IMR-90 (cell line): ENCODE data around the gene FUT6. TPM values are rescaled to one million over a fixed set of nuclear protein-coding genes. Genes with fewer than 3 reads are reported as not detected.
A peak's percentile ranks its signal among the peaks of the same experiment; 100 is the strongest.

Experiments
- ATAC-seq: fragments of 200-7000 bp; cut with Tn5 transposase; 2 replicates; pipeline ENCODE4 v1.9.1; 2020; ENCODE audit warnings: low read depth, mild to moderate bottlenecking, moderate library complexity
- BruUV-seq: library from RNA; stranded (reverse); fragments of 400-500 nt; replicated peaks from 2 replicates; lab custom pipeline; 2021; lab: Mats Ljungman, UMichigan
- CTCF ChIA-PET: fragments of 300-600 bp; formaldehyde crosslinking; extraction: SDS; loops from one replicate; lab custom pipeline; 2021; ENCODE audit warnings: antibody characterized with exemption; lab: Yijun Ruan, JAX
- POLR2A ChIA-PET: fragments of 300-600 bp; sonication (Branson Sonifier 250); formaldehyde crosslinking; loops from one replicate; lab custom pipeline; 2022; ENCODE audit warnings: antibody characterized with exemption; ENCODE audit not compliant: unreplicated experiment; lab: Charles Lee
- DNase-seq: peaks from one replicate; pipeline ENCODE4 v3.0.0; 2013
- H2AFZ ChIP-seq: replicated peaks from 2 replicates; pipeline ENCODE3; 2013; ENCODE audit warnings: low read length, mild to moderate bottlenecking; ENCODE audit not compliant: poor library complexity
- H2AK5ac ChIP-seq: 2 replicates; pipeline ENCODE4 v1.6.1; 2013; ENCODE audit warnings: low read depth, low read length, inconsistent platforms
- H2AK9ac ChIP-seq: replicated peaks from 2 replicates; pipeline ENCODE3; 2013; ENCODE audit warnings: mild to moderate bottlenecking, low read depth, low read length, moderate library complexity; ENCODE audit not compliant: poor library complexity
- H2BK120ac ChIP-seq: 2 replicates; pipeline ENCODE4 v1.6.1; 2013; ENCODE audit warnings: low read depth, low read length, inconsistent platforms
- H2BK15ac ChIP-seq: 3 replicates; pipeline ENCODE4 v1.6.1; 2013; ENCODE audit warnings: low read depth, low read length, inconsistent platforms
- H2BK20ac ChIP-seq: 2 replicates; pipeline ENCODE4 v1.6.1; 2013; ENCODE audit warnings: low read depth, mild to moderate bottlenecking, inconsistent platforms, low read length, moderate library complexity
- H2BK5ac ChIP-seq: 2 replicates; pipeline ENCODE4 v1.6.1; 2013; ENCODE audit warnings: mild to moderate bottlenecking, low read depth, low read length, inconsistent platforms; ENCODE audit not compliant: poor library complexity, severe bottlenecking
- H3K14ac ChIP-seq: replicated peaks from 2 replicates; pipeline ENCODE4 v1.6.1; 2013; ENCODE audit warnings: low read depth, low read length, inconsistent platforms
- H3K18ac ChIP-seq: 2 replicates; pipeline ENCODE4 v1.6.1; 2013; ENCODE audit warnings: low read depth, low read length, control low read depth
- H3K23ac ChIP-seq: 2 replicates; pipeline ENCODE4 v1.6.1; 2013; ENCODE audit warnings: low read depth, low read length, inconsistent platforms
- H3K27ac ChIP-seq: 2 replicates; pipeline ENCODE4 v1.5.1; 2013; ENCODE audit warnings: mild to moderate bottlenecking, control low read depth, low read length; ENCODE audit not compliant: insufficient read depth
- H3K27me3 ChIP-seq: 2 replicates; pipeline ENCODE4 v1.6.1; 2013; ENCODE audit warnings: low read length; ENCODE audit not compliant: control insufficient read depth, insufficient read depth
- H3K36me3 ChIP-seq: 2 replicates; pipeline ENCODE4 v1.6.1; 2013; ENCODE audit warnings: low read length, mixed read lengths; ENCODE audit not compliant: control insufficient read depth, insufficient read depth
- H3K4ac ChIP-seq: 2 replicates; pipeline ENCODE4 v1.6.1; 2013; ENCODE audit warnings: low read depth, low read length, inconsistent platforms
- H3K4me1 ChIP-seq: 2 replicates; pipeline ENCODE4 v1.6.1; 2013; ENCODE audit warnings: low read length, mixed read lengths; ENCODE audit not compliant: control insufficient read depth, insufficient read depth
- H3K4me2 ChIP-seq: 2 replicates; pipeline ENCODE4 v1.6.1; 2013; ENCODE audit warnings: low read depth, mild to moderate bottlenecking, control low read depth, low read length, moderate library complexity
- H3K4me3 ChIP-seq: 2 replicates; pipeline ENCODE4 v1.5.1; 2013; ENCODE audit warnings: low read depth, mild to moderate bottlenecking, control low read depth, low read length, moderate library complexity; ENCODE audit not compliant: insufficient read depth
- H3K56ac ChIP-seq: 2 replicates; pipeline ENCODE4 v1.6.1; 2013; ENCODE audit warnings: low read length, inconsistent platforms; ENCODE audit not compliant: insufficient read depth; ENCODE audit errors: extremely low read depth
- H3K79me1 ChIP-seq, 2 experiments: 2 replicates each; pipeline ENCODE4 v1.6.1; 2013; ENCODE audit warnings: low read length in 2 of 2, inconsistent platforms in 1 of 2, low read depth in 1 of 2
- H3K9ac ChIP-seq: 2 replicates; pipeline ENCODE4 v1.6.1; 2013; ENCODE audit warnings: low read depth, low read length, control low read depth
- H3K9me1 ChIP-seq: 2 replicates; pipeline ENCODE4 v1.6.1; 2013; ENCODE audit warnings: low read length, inconsistent platforms; ENCODE audit not compliant: insufficient read depth
- H3K9me3 ChIP-seq: 2 replicates; pipeline ENCODE4 v1.6.1; 2013; ENCODE audit warnings: low read length; ENCODE audit not compliant: control insufficient read depth, insufficient read depth
- H4K20me1 ChIP-seq: 2 replicates; pipeline ENCODE4 v1.6.1; 2013; ENCODE audit warnings: low read length, inconsistent platforms; ENCODE audit not compliant: insufficient read depth
- H4K5ac ChIP-seq: 2 replicates; pipeline ENCODE4 v1.6.1; 2013; ENCODE audit warnings: mild to moderate bottlenecking, low read depth, low read length, control low read depth
- H4K8ac ChIP-seq, 2 experiments: 2 replicates each; pipeline ENCODE4 v1.6.1; 2013; ENCODE audit warnings: low read depth in 2 of 2, low read length in 2 of 2, control low read depth in 1 of 2, inconsistent platforms in 1 of 2
- H4K91ac ChIP-seq: 2 replicates; pipeline ENCODE4 v1.6.1; 2013; ENCODE audit warnings: low read depth, low read length, inconsistent platforms; ENCODE audit not compliant: insufficient read depth
- BHLHE40 ChIP-seq: fragments of 150-350 bp; IDR thresholded peaks from 2 replicates; pipeline ENCODE4 v1.6.1; 2016; ENCODE audit warnings: mild to moderate bottlenecking, low read depth, low read length
- ELK1 ChIP-seq: fragments of 150-350 bp; IDR thresholded peaks from 2 replicates; pipeline ENCODE4 v1.6.1; 2016; ENCODE audit warnings: low read depth, mild to moderate bottlenecking, low read length, moderate library complexity, borderline replicate concordance
- NFE2L2 ChIP-seq: fragments of 150-350 bp; IDR thresholded peaks from 2 replicates; pipeline ENCODE4 v1.6.1; 2016; ENCODE audit warnings: low read depth, mild to moderate bottlenecking, low read length
- RFX5 ChIP-seq: IDR thresholded peaks from 2 replicates; pipeline ENCODE4 v1.8.0; 2012; ENCODE audit warnings: low read depth, mild to moderate bottlenecking, low read length, moderate library complexity
- WGBS, 2 experiments: methylation state at CpG; one replicate each; pipeline versions ENCODE4 v1.1.5 to v1.1.7; 2013; ENCODE audit warnings: missing lambda C conversion rate in 2 of 2; ENCODE audit not compliant: insufficient read length in 1 of 2; ENCODE audit errors: extremely low coverage in 2 of 2; 5-methylcytosine and 5-hydroxymethylcytosine counted together
- dilution Hi-C: fragments of 300-500 bp; cut with HindIII; formaldehyde crosslinking; loops from one replicate; pipeline ENCODE4 v1.14.3; 2018; ENCODE audit warnings: low sequenced_read_pairs; ENCODE audit not compliant: unreplicated experiment
- in situ Hi-C: fragments of 300-500 bp; cut with MboI; formaldehyde crosslinking; loops from 3 replicates; pipeline ENCODE4 v1.14.3; 2019; ENCODE audit warnings: low sequenced_read_pairs, inconsistent platforms, mixed read lengths
- intact Hi-C: fragments of 100-400 bp; cut with micrococcal nuclease; formaldehyde crosslinking; loops from 2 replicates; pipeline ENCODE4 v1.10.0; 2022
- polyA plus RNA-seq, 3 experiments: library from polyadenylated mRNA; depleted of rRNA; stranded (reverse); fragments of >200 nt; gene quantifications; 2 replicates each; pipeline ENCODE4 v1.2.3, GENCODE V29; 2012; ENCODE audit warnings: low replicate concordance in 1 of 3
- total RNA-seq: library from RNA; depleted of rRNA; stranded (reverse); fragments of >200 nt; gene quantifications from 2 replicates; pipeline ENCODE4 v1.2.3, GENCODE V29; 2012

Gene FUT6
- total and polyA plus RNA-seq, 2 of the 4 experiments (the other 2 are of a cell fraction) = not detected

DNA sequence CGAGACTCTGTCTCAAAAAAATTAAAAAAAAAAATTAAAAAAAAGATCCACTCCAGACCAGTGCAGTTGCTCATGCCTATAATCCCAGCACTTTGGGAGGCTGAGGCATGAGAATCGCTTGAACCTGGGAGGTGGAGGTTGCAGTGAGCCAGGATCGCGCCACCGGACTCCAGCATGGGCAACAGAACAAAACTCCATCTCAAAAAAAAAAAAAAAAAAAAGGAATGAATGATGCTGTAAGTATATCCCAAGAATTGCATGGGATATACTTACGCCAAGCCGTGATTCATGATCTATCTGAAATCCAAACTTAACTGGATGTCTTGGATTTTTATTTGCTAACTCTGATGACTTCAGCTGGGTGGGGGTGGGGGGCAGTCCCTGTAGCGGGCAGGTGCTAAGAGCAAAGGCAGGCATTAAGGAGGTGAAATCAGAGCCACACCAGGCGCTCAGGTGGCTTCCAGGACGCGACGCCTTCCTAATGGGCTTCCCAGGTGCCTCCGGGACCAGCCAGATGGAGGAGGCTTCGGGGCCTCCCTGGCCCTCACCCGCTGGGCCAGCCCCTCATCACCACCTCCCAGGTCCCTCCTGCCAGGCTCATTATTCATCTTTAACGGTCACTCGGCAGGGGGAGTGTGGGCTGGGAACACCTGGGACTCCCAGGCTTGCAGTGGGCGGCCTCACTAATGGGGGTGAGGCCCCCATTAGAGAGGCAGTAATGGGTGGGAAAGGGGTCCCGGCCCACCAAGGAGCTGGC lies 42.2 kb upstream of the FUT6 start:
- DNase-seq (no peak), ATAC-seq (no peak)
- in situ Hi-C loops (no loop called here), dilution Hi-C loops (no loop called here), intact Hi-C loops (no loop called here)
- H4K5ac ChIP-seq = no peak overlapping the region
- no peak overlapping the region for H3K56ac ChIP-seq
- H2AK5ac ChIP-seq = peak overlapping the region; percentile 36; the same call in 1 of the 2 replicates
- H2BK5ac ChIP-seq = no peak overlapping the region
- H4K91ac ChIP-seq = 0 out of 2 replicates have a peak overlapping the region, but pooled peaks have one; percentile 7
- peak overlapping the region; percentile 12; the same call in 2 of the 3 replicates for H2BK15ac ChIP-seq
- no peaks in the 10 kb centered on the region for H3K36me3 ChIP-seq
- H3K9ac ChIP-seq = no peak overlapping the region
- peaks cover 5% of the 10 kb centered on the region; the same call in 1 of the 2 replicates for H3K9me1 ChIP-seq
- no peak overlapping the region for H2AFZ ChIP-seq
- no peak overlapping the region for H3K4ac ChIP-seq
- WGBS, 2 experiments = 59% methylated on average over 4 of the region's 19 CpGs; no CpG with 5 or more reads in 1 of the 2 experiments
- no peaks in the 10 kb centered on the region for H3K27me3 ChIP-seq
- H4K8ac ChIP-seq = no peak overlapping the region
- no peak overlapping the region for H3K4me3 ChIP-seq
- no peak overlapping the region for H3K14ac ChIP-seq
- H3K4me1 ChIP-seq = peaks cover 13% of the 10 kb centered on the region
- no peak for TF ChIP-seq BHLHE40
- TF ChIP-seq NFE2L2 = no peak
- TF ChIP-seq RFX5 = no peak
- no peak for TF ChIP-seq ELK1
- ChIA-PET CTCF (no interaction called here), POLR2A (no interaction called here)
- H4K20me1 ChIP-seq = no peaks in the 10 kb centered on the region
- H3K23ac ChIP-seq = no peak overlapping the region
- H3K9me3 ChIP-seq = no peaks in the 10 kb centered on the region
- H2BK20ac ChIP-seq = peak overlapping the region; percentile 6; the same call in 1 of the 2 replicates
- H3K27ac ChIP-seq = no peak overlapping the region
- H3K4me2 ChIP-seq = no peak overlapping the region
- no peak overlapping the region for H2AK9ac ChIP-seq
- no peak overlapping the region for H3K18ac ChIP-seq
- H2BK120ac ChIP-seq = peak overlapping the region; percentile 14
- H3K79me1 ChIP-seq = no peaks in the 10 kb centered on the region
- no TSS peak for BruUV-seq
